Eye (tissue), 1 donor: Measurements from ENCODE around the gene ZFP36L2.
A peak's percentile ranks its signal among the peaks of the same experiment; 100 is the strongest.

Experiments
- DNase-seq: peaks from one replicate; pipeline ENCODE4 v3.0.0-alpha.2; 2015

ZFP36L2 gene

GRCh38 chr2:43226558-43226954, at the start of gene ZFP36L2:
TSS of gene ZFP36L2 (minus strand) at chr2:43226606. CDS start at chr2:43226315, 291 bp downstream.
- DNase-seq = peak; percentile 97

GRCh38 chr2:43274721-43275120, 48.3 kb upstream of the ZFP36L2 start:
- no peak for DNase-seq

GRCh38 chr2:43274055-43274454, 47.6 kb upstream of the ZFP36L2 start:
- no peak for DNase-seq

- DNase-seq = no peak
These were observed 47.1 kb upstream of the ZFP36L2 start for GRCh38 chr2:43273529-43273928.

- DNase-seq = no peak
These were observed 44.7 kb upstream of the ZFP36L2 start for GRCh38 chr2:43270930-43271615.

GRCh38 chr2:43270461-43270860, 44.1 kb upstream of the ZFP36L2 start:
- DNase-seq = no peak

- DNase-seq = no peak
These were observed 43.3 kb upstream of the ZFP36L2 start for GRCh38 chr2:43269706-43270105.

- peak; percentile 58 for DNase-seq
These were observed 42.7 kb upstream of the ZFP36L2 start for GRCh38 chr2:43269074-43269572.

- DNase-seq = no peak
These were observed 41.9 kb upstream of the ZFP36L2 start for GRCh38 chr2:43268066-43268953.

GRCh38 chr2:43267381-43267780, 41.0 kb upstream of the ZFP36L2 start:
- DNase-seq = no peak

GRCh38 chr2:43266711-43267111, 40.3 kb upstream of the ZFP36L2 start:
- DNase-seq = no peak

GRCh38 chr2:43265421-43265820, 39.0 kb upstream of the ZFP36L2 start:
- DNase-seq = peak; percentile 61

- DNase-seq = no peak
These were observed 38.6 kb upstream of the ZFP36L2 start for GRCh38 chr2:43265001-43265400.

- no peak for DNase-seq
These were observed 36.5 kb upstream of the ZFP36L2 start for GRCh38 chr2:43262951-43263350.

- no peak for DNase-seq
These were observed 35.8 kb upstream of the ZFP36L2 start for GRCh38 chr2:43262239-43262638.

GRCh38 chr2:43259512-43259911, 33.1 kb upstream of the ZFP36L2 start:
- no peak for DNase-seq

GRCh38 chr2:43258547-43259156, 32.2 kb upstream of the ZFP36L2 start:
- DNase-seq = no peak

GRCh38 chr2:43255296-43255910, 29.0 kb upstream of the ZFP36L2 start:
- peak; percentile 80 for DNase-seq

- DNase-seq = no peak
These were observed 27.9 kb upstream of the ZFP36L2 start for GRCh38 chr2:43254331-43254730.

- DNase-seq = peak; percentile 81
These were observed 24.8 kb upstream of the ZFP36L2 start for GRCh38 chr2:43251171-43251731.

GRCh38 chr2:43250015-43250414, 23.6 kb upstream of the ZFP36L2 start:
- DNase-seq = no peak

- DNase-seq = no peak
These were observed 22.2 kb upstream of the ZFP36L2 start for GRCh38 chr2:43248621-43249020.

GRCh38 chr2:43246641-43247040, 20.2 kb upstream of the ZFP36L2 start:
- DNase-seq = no peak
